GM12878 (cell line): Measurements from ENCODE around the gene PPFIA4. TPM values are rescaled to one million over a fixed set of nuclear protein-coding genes. Genes with fewer than 3 reads are reported as not detected.
"Not testable (repeated sequence)": the region's sequence is repeated elsewhere in the genome, so short reads cannot be mapped to it uniquely, and the experiment has no call there.

Experiments
- ATAC-seq: fragments of 200-7000 bp; cut with Tn5 transposase; 3 replicates; pipeline ENCODE4 v1.9.1; 2020; ENCODE audit warnings: mild to moderate bottlenecking, moderate library complexity
- BruUV-seq: library from RNA; stranded (reverse); fragments of 400-500 nt; replicated peaks from 2 replicates; lab custom pipeline; 2021; lab: Mats Ljungman, UMichigan
- CTCF ChIA-PET: fragments of 300-600 bp; sonication (Branson Sonifier 250); formaldehyde crosslinking; extraction: SDS; loops from one replicate; lab custom pipeline; 2021; ENCODE audit warnings: inconsistent platforms; lab: Yijun Ruan, JAX
- POLR2A ChIA-PET: fragments of 350-600 bp; formaldehyde crosslinking; extraction: SDS; loops from one replicate; lab custom pipeline; 2021; ENCODE audit warnings: inconsistent platforms; lab: Charles Lee
- RAD21 ChIA-PET: fragments of 300-600 bp; sonication (Branson Sonifier 250); formaldehyde crosslinking; loops from one replicate; lab custom pipeline; 2023; ENCODE audit warnings: antibody characterized with exemption; ENCODE audit not compliant: unreplicated experiment; lab: Charles Lee
- SMC1A ChIA-PET: fragments of 300-600 bp; sonication (Branson Sonifier 250); formaldehyde crosslinking; loops from one replicate; lab custom pipeline; 2023; ENCODE audit not compliant: unreplicated experiment, uncharacterized antibody; lab: Charles Lee
- DNase-seq: peaks from one replicate; pipeline ENCODE4 v3.0.0-alpha.2; 2011; ENCODE audit warnings: low read depth, low spot score
- FAIRE-seq: peaks from 3 replicates; lab custom pipeline; 2011; peaks lifted over from hg19 to GRCh38; lab: Jason Lieb, UNC
- H2AFZ ChIP-seq: 2 replicates; pipeline ENCODE4 v1.6.0; 2011; ENCODE audit warnings: low read depth, low read length, control low read depth; ENCODE audit not compliant: control insufficient read depth
- H3K27ac ChIP-seq: 2 replicates; pipeline ENCODE4 v1.5.1; 2011; ENCODE audit warnings: control low read depth; ENCODE audit not compliant: control insufficient read depth, insufficient read depth
- H3K27me3 ChIP-seq, 2 experiments: replicated peaks in 1 of 2; 2 replicates each; pipeline versions ENCODE4 v1.6.0 to v1.6.1; 2011; ENCODE audit warnings: low read length in 1 of 2; ENCODE audit not compliant: control insufficient read depth in 2 of 2, insufficient read depth in 2 of 2
- H3K36me3 ChIP-seq, 2 experiments: 2 replicates each; pipeline ENCODE4 v1.5.1; 2011; ENCODE audit warnings: low read length in 1 of 2; ENCODE audit not compliant: control insufficient read depth in 2 of 2, insufficient read depth in 2 of 2
- H3K4me1 ChIP-seq: 2 replicates; pipeline ENCODE4 v1.6.1; 2011; ENCODE audit warnings: mild to moderate bottlenecking, low read length, moderate library complexity, mixed read lengths; ENCODE audit not compliant: control insufficient read depth, insufficient read depth
- H3K4me2 ChIP-seq: 2 replicates; pipeline ENCODE4 v1.6.0; 2011; ENCODE audit warnings: control low read depth; ENCODE audit not compliant: control insufficient read depth, insufficient read depth
- H3K4me3 ChIP-seq: fragments of 200-600 bp; sonication (generic); 2 replicates; pipeline ENCODE4 v1.5.1; 2016
- H3K79me2 ChIP-seq: 2 replicates; pipeline ENCODE4 v1.6.0; 2011; ENCODE audit warnings: low read length; ENCODE audit not compliant: control insufficient read depth, insufficient read depth
- H3K9ac ChIP-seq: 2 replicates; pipeline ENCODE4 v1.8.0; 2011; ENCODE audit warnings: low read length, control low read depth, mixed read lengths; ENCODE audit not compliant: control insufficient read depth, insufficient read depth
- H3K9me3 ChIP-seq: replicated peaks from 3 replicates; pipeline ENCODE4 v1.5.1; 2011; ENCODE audit warnings: mild to moderate bottlenecking, low read length; ENCODE audit not compliant: control insufficient read depth, insufficient read depth
- H4K20me1 ChIP-seq: 2 replicates; pipeline ENCODE4 v1.6.0; 2011; ENCODE audit not compliant: control insufficient read depth, insufficient read depth
- ETV6 ChIP-seq, 2 experiments: fragments of 450-650 bp in 1 of 2; IDR thresholded peaks in 1 of 2; conservative IDR thresholded peaks in 1 of 2; 2 replicates each; pipeline ENCODE4 v1.6.1; 2014; ENCODE audit warnings: antibody characterized with exemption in 1 of 2, borderline replicate concordance in 1 of 2, low read depth in 1 of 2, mild to moderate bottlenecking in 1 of 2, moderate library complexity in 1 of 2
- IKZF2 ChIP-seq, 2 experiments: fragments of 450-650 bp; IDR thresholded peaks; 2 replicates each; pipeline ENCODE4 v1.6.1; 2017; ENCODE audit warnings: mild to moderate bottlenecking in 2 of 2, moderate library complexity in 2 of 2
- MEF2B ChIP-seq: fragments of 450-650 bp; IDR thresholded peaks from 2 replicates; pipeline ENCODE4 v1.6.1; 2018; ENCODE audit warnings: mild to moderate bottlenecking, moderate library complexity; ENCODE audit not compliant: partially characterized antibody, poor library complexity, severe bottlenecking
- MTA3 ChIP-seq: IDR thresholded peaks from 2 replicates; pipeline ENCODE4 v1.6.1; 2012; ENCODE audit warnings: low read length, inconsistent platforms, borderline replicate concordance
- MYC ChIP-seq: IDR thresholded peaks from 2 replicates; pipeline ENCODE4 v1.6.1; 2011; ENCODE audit warnings: mild to moderate bottlenecking, low read length, moderate library complexity, inconsistent platforms; ENCODE audit not compliant: insufficient read depth, insufficient replicate concordance, insufficient read length, severe bottlenecking
- POLR2A ChIP-seq: IDR thresholded peaks from 2 replicates; pipeline ENCODE4 v1.6.1; 2011; ENCODE audit warnings: low read depth, mild to moderate bottlenecking, low read length
- RB1 ChIP-seq: fragments of 450-650 bp; formaldehyde crosslinking; IDR thresholded peaks from 2 replicates; pipeline ENCODE4 v1.6.1; 2017; ENCODE audit warnings: mild to moderate bottlenecking, borderline replicate concordance
- RCOR1 ChIP-seq: conservative IDR thresholded peaks from 2 replicates; pipeline ENCODE4 v1.6.1; 2012; ENCODE audit warnings: low read depth, low read length, improper control_type of control experiment
- SMAD1 ChIP-seq: fragments of 450-650 bp; IDR thresholded peaks from 2 replicates; pipeline ENCODE4 v1.6.1; 2018; ENCODE audit warnings: mild to moderate bottlenecking, low read depth; ENCODE audit not compliant: partially characterized antibody
- SMARCA5 ChIP-seq: fragments of 450-650 bp; IDR thresholded peaks from 2 replicates; pipeline ENCODE4 v1.6.1; 2017; ENCODE audit warnings: mild to moderate bottlenecking
- TARDBP ChIP-seq: IDR thresholded peaks from 2 replicates; pipeline ENCODE4 v1.6.1; 2016; ENCODE audit warnings: borderline replicate concordance
- TBL1XR1 ChIP-seq: IDR thresholded peaks from 2 replicates; pipeline ENCODE4 v1.6.1; 2012; ENCODE audit warnings: low read depth, low read length, improper control_type of control experiment
- TCF12 ChIP-seq: IDR thresholded peaks from 2 replicates; pipeline ENCODE4 v1.6.1; 2011; ENCODE audit warnings: low read depth, mild to moderate bottlenecking, low read length
- ZNF384 ChIP-seq: IDR thresholded peaks from 2 replicates; pipeline ENCODE4 v1.6.1; 2012; ENCODE audit warnings: low read depth, mild to moderate bottlenecking, low read length, improper control_type of control experiment, borderline replicate concordance
- WGBS: methylation state at CpG from one replicate; pipeline ENCODE4 v1.1.6; 2016; ENCODE audit warnings: low lambda C conversion rate; ENCODE audit not compliant: insufficient replicate concordance, insufficient coverage; ENCODE audit errors: missing lambda C conversion rate; 5-methylcytosine and 5-hydroxymethylcytosine counted together
- in situ Hi-C: fragments of 300-500 bp; cut with MboI; formaldehyde crosslinking; loops from 9 replicates; pipeline ENCODE4 v1.14.3; 2018; ENCODE audit warnings: mixed read lengths
- intact Hi-C: fragments of 100-400 bp; cut with micrococcal nuclease; formaldehyde crosslinking; loops from one replicate; pipeline ENCODE4 v1.14.2; 2022; ENCODE audit not compliant: unreplicated experiment
- polyA plus RNA-seq, 11 experiments: library from polyadenylated mRNA; depleted of rRNA in 4 of 11; unstranded in 6 of 11; stranded (reverse) in 5 of 11; fragments of >200 nt; fragmentation: Nextera tagmentation in 4 of 11; fragmentation: Illumina TruSeq in 1 of 11; extraction: Ambion mirVana in 4 of 11; extraction: Trizol in 1 of 11; gene quantifications; 1 replicate in 1 of 11; 2 replicates in 10 of 11; pipeline versions ENCODE4 v1.2.1 to v1.2.3, GENCODE V29; 2011 to 2016; ENCODE audit warnings: inconsistent platforms in 2 of 11, missing spikeins in 2 of 11, low read depth in 1 of 11
- total RNA-seq, 4 experiments: library from RNA; depleted of rRNA in 3 of 4; stranded (reverse); fragments of >200 nt in 3 of 4; fragmentation: Illumina TruSeq in 1 of 4; extraction: Trizol in 1 of 4; gene quantifications; 2 replicates each; pipeline versions ENCODE4 v1.2.1 to v1.2.3, GENCODE V29; 2013 to 2021

The PPFIA4 gene
- total and polyA plus RNA-seq, 10 of the 15 experiments (the other 5 are each of a cell fraction or from before 2014, with no cell fraction given): 0.02 to 19.7 (median 0.34) TPM; not detected in 1

DNA sequence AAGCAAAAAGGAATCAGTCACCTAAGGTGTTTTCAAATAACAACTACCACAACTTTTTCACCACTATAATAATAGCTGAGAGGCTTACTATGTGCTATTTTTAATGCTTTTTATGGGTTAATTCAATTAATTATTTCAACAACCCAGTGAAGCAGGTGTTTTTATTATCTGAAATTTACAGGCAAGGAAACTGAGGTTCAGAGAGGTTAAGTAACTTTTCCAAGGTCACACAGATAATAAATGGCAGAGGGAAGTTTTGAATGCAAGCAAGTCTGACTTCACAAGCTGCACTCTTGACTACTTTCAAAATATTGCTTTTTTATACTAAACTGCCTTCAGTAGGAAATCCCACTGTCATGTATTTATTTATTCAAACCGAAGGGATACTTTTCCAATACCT is 23.3 kb upstream of the PPFIA4 start:
- no peaks in the 10 kb centered on the region for H4K20me1 ChIP-seq
- WGBS: 91% methylated on average over 1 of the region's 1 CpG
- in situ Hi-C loops: no loop called here

DNA sequence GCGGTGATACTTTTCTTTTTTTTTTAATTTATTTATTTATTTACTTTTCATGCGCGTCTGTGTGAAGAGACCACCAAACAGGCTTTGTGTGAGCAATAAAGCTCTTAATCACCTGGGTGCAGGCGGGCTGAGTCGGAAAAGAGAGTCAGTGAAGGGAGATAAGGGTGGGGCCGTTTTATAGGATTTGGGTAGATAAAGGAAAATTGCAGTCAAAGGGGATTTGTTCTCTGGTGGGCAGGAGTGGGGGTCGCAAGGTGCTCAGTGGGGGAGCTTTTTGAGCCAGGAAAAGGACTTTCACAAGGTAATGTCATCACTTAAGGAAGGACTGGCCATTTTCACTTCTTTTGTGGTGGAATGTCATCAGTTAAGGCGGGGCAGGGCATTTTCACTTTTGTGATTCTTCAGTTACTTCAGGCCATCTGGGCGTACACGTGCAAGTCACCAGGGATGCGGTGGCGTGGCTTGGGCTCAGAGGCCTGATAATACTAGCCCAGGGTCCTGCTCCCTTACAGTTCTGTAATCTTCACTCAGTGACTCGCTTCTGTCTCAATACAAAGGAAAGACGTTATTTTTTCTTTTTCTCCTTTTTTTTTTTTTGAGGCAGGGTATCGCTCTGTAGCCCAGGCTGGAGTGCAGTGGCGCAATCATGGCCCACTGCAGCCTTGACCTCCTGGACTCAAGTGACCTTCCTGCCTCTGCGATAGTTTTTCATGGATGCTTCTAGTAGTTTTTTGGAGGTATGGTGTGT is 20.7 kb upstream of the PPFIA4 start:
- FAIRE-seq, BruUV-seq, in situ Hi-C loops, H3K4me1 ChIP-seq, ATAC-seq, H4K20me1 ChIP-seq, DNase-seq, H3K36me3 ChIP-seq, H3K9me3 ChIP-seq, H3K27me3 ChIP-seq: not testable (repeated sequence)
- peak overlapping the region; percentile 36; the same call in 1 of the 2 replicates for H3K4me3 ChIP-seq
- intact Hi-C loops: loop anchor here (10.0 kb wide), 1 partner anchor 201 kb away; the partner anchor contains the start of gene KDM5B
- peak overlapping the region; percentile 95 for H3K4me2 ChIP-seq
- ChIA-PET CTCF (interaction anchor here (0.6 to 1.7 kb wide), 6 partner anchors 9 to 845 kb away, joined by 3 to 5 read pairs (median 3); partner anchors contain the start of gene PTPN7), POLR2A (interaction anchor here (0.6 to 1.7 kb wide), 6 partner anchors 38 to 664 kb away, joined by 3 to 10 read pairs (median 3); partner anchors contain the start of gene UBE2T), RAD21 (interaction anchor here (2.0 kb wide), 1 partner anchor 34 kb away, joined by 10 read pairs; no protein-coding TSS in a partner anchor), SMC1A (interaction anchor here (0.6 to 2.1 kb wide), 7 partner anchors 9 to 263 kb away, joined by 3 to 8 read pairs (median 4); partner anchors contain the start of gene CYB5R1)
- peak overlapping the region; percentile 85 for H2AFZ ChIP-seq
- WGBS: 87% methylated on average over 17 of the region's 17 CpGs
- H3K27ac ChIP-seq: peak overlapping the region; percentile 96
- peaks cover 26% of the 10 kb centered on the region for H3K79me2 ChIP-seq
- H3K9ac ChIP-seq: peak overlapping the region; percentile 86; the same call in 1 of the 2 replicates

More for the DNA sequence above, 23.3 kb upstream of the PPFIA4 start:
- TF ChIP-seq TCF12 (no peak), MYC (no peak), ETV6 (conservative IDR thresholded peaks at IDR 0.05 in 1 of 2, IDR thresholded peaks at IDR 0.05 in 1 of 2; ENCODE audit: borderline replicate concordance in 1 of 2, low read depth in 1 of 2) (no peak), SMARCA5 (no peak), TARDBP (no peak), MTA3 (no peak), IKZF2 (IDR thresholded peaks at IDR 0.05) (no peak), TBL1XR1 (no peak), MEF2B (no peak), ZNF384 (no peak), RCOR1 (no peak), SMAD1 (no peak), RB1 (no peak), POLR2A (no peak)
- Histone ChIP-seq H3K27me3 (no peaks in the 10 kb centered on the region), H3K4me1 (peaks cover 11% of the 10 kb centered on the region), H3K79me2 (peaks cover 7% of the 10 kb centered on the region), H2AFZ (no peak overlapping the region), H3K4me2 (no peak overlapping the region), H3K9me3 (no peaks in the 10 kb centered on the region), H3K9ac (no peak overlapping the region), H3K4me3 (no peak overlapping the region), H3K27ac (no peak overlapping the region), H3K36me3 (no peaks in the 10 kb centered on the region)
- SMC1A ChIA-PET: no interaction called here
- BruUV-seq: no TSS peak
- FAIRE-seq (no peak), ATAC-seq (no peak), DNase-seq (no peak)
- intact Hi-C loops: loop anchor here (10.0 kb wide), 1 partner anchor 198 kb away; the partner anchor contains the start of gene KDM5B
- CTCF ChIA-PET: interaction anchor here (0.6 kb wide), 1 partner anchor 652 kb away, joined by 3 read pairs; no protein-coding TSS in a partner anchor
- RAD21 ChIA-PET: no interaction called here
- POLR2A ChIA-PET: no interaction called here
